CD14-positive monocyte (primary cell): Measurements from ENCODE around the gene CXCL10. TPM values are rescaled to one million over a fixed set of nuclear protein-coding genes. Genes with fewer than 3 reads are reported as not detected.

Experiments used
- DNase-seq, 3 donors: peaks; one replicate each; pipeline ENCODE4 v3.0.0-alpha.2; 2011 to 2022
- H2AFZ ChIP-seq: 2 replicates; pipeline ENCODE4 v1.6.0; 2012; ENCODE audit warnings: mild to moderate bottlenecking, low read depth, low read length, inconsistent platforms; ENCODE audit not compliant: insufficient read depth, poor library complexity, severe bottlenecking
- H3K27ac ChIP-seq, 2 donors: 1 replicate in 1 of 2; 2 replicates in 1 of 2; pipeline ENCODE4 v1.5.1; 2012 to 2013; ENCODE audit warnings: low read length in 2 of 2, control low read depth in 1 of 2, inconsistent platforms in 1 of 2, low read depth in 1 of 2, mild to moderate bottlenecking in 1 of 2
- H3K27me3 ChIP-seq, 2 donors: one replicate each; pipeline versions ENCODE4 v1.6.0 to v1.6.1; 2011 to 2013; ENCODE audit warnings: low read length in 2 of 2; ENCODE audit not compliant: control insufficient read depth in 2 of 2, insufficient read depth in 2 of 2
- H3K36me3 ChIP-seq, 2 donors: replicated peaks in 1 of 2; 1 replicate in 1 of 2; 2 replicates in 1 of 2; pipeline versions ENCODE4 v1.5.1 to v1.6.1; 2012 to 2013; ENCODE audit warnings: low read length in 2 of 2, control low read depth in 1 of 2, inconsistent platforms in 1 of 2, mild to moderate bottlenecking in 1 of 2; ENCODE audit not compliant: insufficient read depth in 2 of 2, control insufficient read depth in 1 of 2
- H3K4me1 ChIP-seq, 2 donors: 1 replicate in 1 of 2; 2 replicates in 1 of 2; pipeline versions ENCODE4 v1.5.1 to v1.6.1; 2012 to 2013; ENCODE audit warnings: low read length in 2 of 2, control low read depth in 1 of 2, inconsistent platforms in 1 of 2, mild to moderate bottlenecking in 1 of 2, moderate library complexity in 1 of 2; ENCODE audit not compliant: insufficient read depth in 2 of 2, control insufficient read depth in 1 of 2
- H3K4me2 ChIP-seq: replicated peaks from 2 replicates; pipeline ENCODE3; 2012; ENCODE audit warnings: low read length, moderate library complexity, mild to moderate bottlenecking; ENCODE audit not compliant: poor library complexity, severe bottlenecking; ENCODE audit errors: extremely low read depth
- H3K4me3 ChIP-seq, 3 experiments: fragments of 200-600 bp in 1 of 3; sonication (generic) in 1 of 3; replicated peaks in 1 of 3; 1 replicate in 2 of 3; 2 replicates in 1 of 3; pipeline ENCODE4 v1.5.1; 2011 to 2013; ENCODE audit warnings: low read length in 3 of 3, mild to moderate bottlenecking in 3 of 3, control low read depth in 2 of 3, low read depth in 2 of 3, inconsistent platforms in 1 of 3, moderate library complexity in 1 of 3
- H3K79me2 ChIP-seq: 2 replicates; pipeline ENCODE4 v1.6.0; 2012; ENCODE audit warnings: mild to moderate bottlenecking, control low read depth, inconsistent platforms, low read length, moderate library complexity; ENCODE audit not compliant: insufficient read depth
- H3K9ac ChIP-seq: 2 replicates; pipeline ENCODE4 v1.6.0; 2017; ENCODE audit warnings: low read length, mild to moderate bottlenecking; ENCODE audit not compliant: insufficient read depth, poor library complexity, severe bottlenecking
- H3K9me3 ChIP-seq, 2 donors: replicated peaks in 1 of 2; 1 replicate in 1 of 2; 2 replicates in 1 of 2; pipeline versions ENCODE4 v1.5.1 to v1.6.1; 2012 to 2013; ENCODE audit warnings: low read length in 2 of 2, control low read depth in 1 of 2; ENCODE audit not compliant: control insufficient read depth in 1 of 2, insufficient read depth in 1 of 2
- H4K20me1 ChIP-seq: 2 replicates; pipeline ENCODE4 v1.6.0; 2012; ENCODE audit warnings: mild to moderate bottlenecking, low read length, control low read depth, moderate library complexity; ENCODE audit not compliant: insufficient read depth
- H3K27ac Mint-ChIP-seq, 7 donors: one replicate each; pipeline ENCODE4 v1.8.0; 2020; ENCODE audit warnings: mild to moderate bottlenecking in 7 of 7, mixed read lengths in 7 of 7, moderate library complexity in 6 of 7, inconsistent platforms in 2 of 7
- H3K27me3 Mint-ChIP-seq, 3 donors: one replicate each; pipeline ENCODE4 v1.8.0; 2021 to 2022; ENCODE audit warnings: low read depth in 3 of 3, mild to moderate bottlenecking in 3 of 3, mixed read lengths in 3 of 3, moderate library complexity in 3 of 3, inconsistent platforms in 1 of 3
- H3K36me3 Mint-ChIP-seq, 2 donors: one replicate each; pipeline ENCODE4 v1.8.0; 2020; ENCODE audit warnings: mixed read lengths in 2 of 2, inconsistent platforms in 1 of 2, mild to moderate bottlenecking in 1 of 2
- H3K4me1 Mint-ChIP-seq: one replicate; pipeline ENCODE4 v1.8.0; 2020; ENCODE audit warnings: mild to moderate bottlenecking, mixed read lengths
- H3K4me3 Mint-ChIP-seq, 2 donors: one replicate each; pipeline ENCODE4 v1.8.0; 2020; ENCODE audit warnings: mild to moderate bottlenecking in 2 of 2, mixed read lengths in 2 of 2, moderate library complexity in 1 of 2
- H3K9me3 Mint-ChIP-seq, 7 donors: one replicate each; pipeline ENCODE4 v1.8.0; 2020 to 2022; ENCODE audit warnings: mixed read lengths in 7 of 7, mild to moderate bottlenecking in 6 of 7, moderate library complexity in 6 of 7, inconsistent platforms in 2 of 7
- WGBS: methylation state at CpG from one replicate; pipeline ENCODE4 v1.1.5; 2013; ENCODE audit warnings: missing lambda C conversion rate; ENCODE audit not compliant: insufficient coverage; 5-methylcytosine and 5-hydroxymethylcytosine counted together
- intact Hi-C, 2 donors: fragments of 100-400 bp; cut with micrococcal nuclease; formaldehyde crosslinking; loops; one replicate each; pipeline versions ENCODE4 v1.15.0 to v1.15.1; 2023
- polyA plus RNA-seq, 3 donors: library from polyadenylated mRNA; depleted of rRNA in 1 of 3; unstranded in 2 of 3; stranded (reverse) in 1 of 3; fragments of 300-500 nt in 2 of 3; fragments of >200 nt in 1 of 3; fragmentation: Illumina TruSeq in 2 of 3; gene quantifications; 1 replicate in 2 of 3; 2 replicates in 1 of 3; pipeline ENCODE4 v1.2.3, GENCODE V29; 2012 to 2021
- TF ChIP-seq, protein P1 (sequence below): fragments of 200-600 bp; IDR thresholded peaks from one replicate; pipeline ENCODE4 v1.8.0; 2022; ENCODE audit warnings: antibody characterized with exemption, mild to moderate bottlenecking

The CXCL10 gene
- polyA plus RNA-seq, 3 donors = 5.5 to 16.5 (median 16.3) TPM

DNA sequence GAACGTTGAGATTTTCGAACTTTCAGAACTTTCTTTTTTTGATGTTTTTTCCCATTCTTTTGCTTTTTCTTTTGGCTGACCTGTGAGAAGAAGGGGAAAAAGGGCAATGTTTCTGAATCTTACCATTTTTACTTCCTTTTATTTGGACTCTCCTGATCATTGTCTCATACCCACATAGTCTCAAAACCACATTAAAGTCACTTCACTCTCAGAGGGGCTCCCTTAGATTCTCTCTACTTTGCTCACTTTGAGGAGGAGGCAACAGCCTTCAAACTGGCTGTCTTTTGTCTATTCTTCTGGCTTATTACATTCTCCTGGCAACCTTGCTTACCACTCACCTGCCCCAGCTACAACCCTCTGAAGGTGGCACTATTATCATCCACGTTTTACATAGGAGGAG is 19.7 kb downstream of the CXCL10 start:
- no peak for DNase-seq
- intact Hi-C loops = no loop called here

DNA sequence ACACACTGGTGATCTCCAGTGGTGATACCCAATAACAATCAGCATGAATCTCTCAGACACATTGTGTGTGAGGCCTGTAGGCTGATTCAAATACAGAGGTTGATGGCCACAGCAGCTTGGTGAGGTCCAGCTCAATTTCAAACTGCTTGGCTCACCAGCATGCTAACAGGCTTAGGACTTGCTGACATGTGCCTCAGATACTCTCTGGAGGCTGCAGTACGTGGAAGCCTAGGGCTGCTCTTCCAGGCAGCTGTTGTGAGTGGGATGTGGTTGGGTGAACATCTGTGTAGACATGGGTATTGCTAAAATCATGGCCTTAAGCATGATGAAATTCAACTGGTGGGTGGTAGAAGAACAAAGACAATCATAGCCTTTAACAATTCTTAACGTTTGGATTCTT is 20.3 kb downstream of the CXCL10 start:
- H2AFZ ChIP-seq = no peak overlapping the region
- no peaks in the 10 kb centered on the region for H3K9me3 ChIP-seq
- no peak overlapping the region for H3K4me3 ChIP-seq
- TF ChIP-seq, protein P1, sequence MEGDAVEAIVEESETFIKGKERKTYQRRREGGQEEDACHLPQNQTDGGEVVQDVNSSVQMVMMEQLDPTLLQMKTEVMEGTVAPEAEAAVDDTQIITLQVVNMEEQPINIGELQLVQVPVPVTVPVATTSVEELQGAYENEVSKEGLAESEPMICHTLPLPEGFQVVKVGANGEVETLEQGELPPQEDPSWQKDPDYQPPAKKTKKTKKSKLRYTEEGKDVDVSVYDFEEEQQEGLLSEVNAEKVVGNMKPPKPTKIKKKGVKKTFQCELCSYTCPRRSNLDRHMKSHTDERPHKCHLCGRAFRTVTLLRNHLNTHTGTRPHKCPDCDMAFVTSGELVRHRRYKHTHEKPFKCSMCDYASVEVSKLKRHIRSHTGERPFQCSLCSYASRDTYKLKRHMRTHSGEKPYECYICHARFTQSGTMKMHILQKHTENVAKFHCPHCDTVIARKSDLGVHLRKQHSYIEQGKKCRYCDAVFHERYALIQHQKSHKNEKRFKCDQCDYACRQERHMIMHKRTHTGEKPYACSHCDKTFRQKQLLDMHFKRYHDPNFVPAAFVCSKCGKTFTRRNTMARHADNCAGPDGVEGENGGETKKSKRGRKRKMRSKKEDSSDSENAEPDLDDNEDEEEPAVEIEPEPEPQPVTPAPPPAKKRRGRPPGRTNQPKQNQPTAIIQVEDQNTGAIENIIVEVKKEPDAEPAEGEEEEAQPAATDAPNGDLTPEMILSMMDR = no peak
- H3K27ac ChIP-seq = no peak overlapping the region
- no peaks in the 10 kb centered on the region for H3K27me3 ChIP-seq
- peaks cover 0 to 1% (median 0%) of the 10 kb centered on the region in 7 donors for H3K9me3 Mint-ChIP-seq
- DNase-seq = no peak
- no peaks in the 10 kb centered on the region for H3K36me3 ChIP-seq
- H3K27me3 Mint-ChIP-seq = peaks cover 0 to 2% (median 0%) of the 10 kb centered on the region in 3 donors
- H3K9ac ChIP-seq = no peak overlapping the region
- peaks cover 14 to 15% of the 10 kb centered on the region in 2 donors for H3K4me1 ChIP-seq
- H3K36me3 Mint-ChIP-seq = no peaks in the 10 kb centered on the region
- 17% methylated on average over 1 of the region's 2 CpGs for WGBS
- no peaks in the 10 kb centered on the region for H3K79me2 ChIP-seq
- no peaks in the 10 kb centered on the region for H4K20me1 ChIP-seq
- no peak overlapping the region for H3K4me2 ChIP-seq
- no peak overlapping the region for H3K27ac Mint-ChIP-seq
- peaks cover 17% of the 10 kb centered on the region for H3K4me1 Mint-ChIP-seq
- intact Hi-C loops = no loop called here
- no peak overlapping the region for H3K4me3 Mint-ChIP-seq

More for the DNA sequence above, 19.7 kb downstream of the CXCL10 start:
- peaks cover 0 to 1% (median 0%) of the 10 kb centered on the region in 7 donors for H3K9me3 Mint-ChIP-seq
- Histone ChIP-seq H3K9ac (no peak overlapping the region), H2AFZ (no peak overlapping the region), H3K4me1 (peaks cover 14 to 15% of the 10 kb centered on the region in 2 donors), H3K9me3 (no peaks in the 10 kb centered on the region), H3K27me3 (no peaks in the 10 kb centered on the region), H3K36me3 (no peaks in the 10 kb centered on the region), H3K4me2 (no peak overlapping the region), H4K20me1 (no peaks in the 10 kb centered on the region), H3K79me2 (no peaks in the 10 kb centered on the region), H3K27ac (no peak overlapping the region), H3K4me3 (no peak overlapping the region)
- no CpG with 5 or more reads among the region's 3 CpGs for WGBS
- no peaks in the 10 kb centered on the region for H3K36me3 Mint-ChIP-seq
- H3K27me3 Mint-ChIP-seq = peaks cover 0 to 2% (median 0%) of the 10 kb centered on the region in 3 donors
- no peak overlapping the region for H3K27ac Mint-ChIP-seq
- H3K4me1 Mint-ChIP-seq = peaks cover 17% of the 10 kb centered on the region
- H3K4me3 Mint-ChIP-seq = no peak overlapping the region
- TF ChIP-seq, protein P1 = no peak
